HG02678 (cell line): Measurements from ENCODE around the gene PIMREG.
"Not testable (repeated sequence)": the region's sequence is repeated elsewhere in the genome, so short reads cannot be mapped to it uniquely, and the experiment has no call there.

Experiments
- ATAC-seq: cut with Tn5 transposase; IDR thresholded peaks from one replicate; pipeline ENCODE4 v1.9.1; 2021; ENCODE audit warnings: mild to moderate bottlenecking, moderate library complexity; ENCODE audit not compliant: unreplicated experiment

Gene PIMREG

GRCh38 chr17:6476076-6476809 lies 32.0 kb downstream of the PIMREG start:
- no peak for ATAC-seq

- ATAC-seq: no peak
These were observed 32.5 kb downstream of the PIMREG start for GRCh38 chr17:6476810-6477179.

DNA sequence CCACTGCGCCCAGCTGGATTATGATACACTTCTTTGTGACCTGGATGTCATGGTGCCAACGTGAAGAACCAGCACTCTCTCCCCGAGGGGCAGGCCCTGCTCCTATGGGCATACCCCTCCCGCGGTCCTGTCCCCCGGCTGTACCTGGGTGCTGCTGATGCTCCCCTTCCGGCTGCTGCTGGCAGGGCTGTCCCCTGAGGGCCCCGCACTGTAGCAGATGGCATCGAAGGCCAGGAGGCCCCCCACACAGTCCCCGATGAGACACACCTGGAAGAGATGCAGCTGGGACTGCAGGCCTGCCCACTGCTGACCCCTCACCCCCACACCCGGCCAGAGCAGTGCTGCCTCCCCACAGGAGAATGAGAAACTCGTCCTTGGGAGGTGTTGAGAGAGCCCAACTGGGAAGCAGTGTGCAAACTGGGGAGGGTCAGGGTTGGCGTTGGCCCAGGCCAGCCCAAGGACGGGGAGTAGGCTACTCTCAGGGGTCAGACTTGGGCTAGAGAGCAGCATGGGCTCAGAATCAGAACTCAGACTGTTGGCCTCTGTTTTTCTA lies 33.7 kb downstream of the PIMREG start:
- ATAC-seq: no peak

GRCh38 chr17:6478486-6478885 lies 34.2 kb downstream of the PIMREG start:
- no peak for ATAC-seq

DNA sequence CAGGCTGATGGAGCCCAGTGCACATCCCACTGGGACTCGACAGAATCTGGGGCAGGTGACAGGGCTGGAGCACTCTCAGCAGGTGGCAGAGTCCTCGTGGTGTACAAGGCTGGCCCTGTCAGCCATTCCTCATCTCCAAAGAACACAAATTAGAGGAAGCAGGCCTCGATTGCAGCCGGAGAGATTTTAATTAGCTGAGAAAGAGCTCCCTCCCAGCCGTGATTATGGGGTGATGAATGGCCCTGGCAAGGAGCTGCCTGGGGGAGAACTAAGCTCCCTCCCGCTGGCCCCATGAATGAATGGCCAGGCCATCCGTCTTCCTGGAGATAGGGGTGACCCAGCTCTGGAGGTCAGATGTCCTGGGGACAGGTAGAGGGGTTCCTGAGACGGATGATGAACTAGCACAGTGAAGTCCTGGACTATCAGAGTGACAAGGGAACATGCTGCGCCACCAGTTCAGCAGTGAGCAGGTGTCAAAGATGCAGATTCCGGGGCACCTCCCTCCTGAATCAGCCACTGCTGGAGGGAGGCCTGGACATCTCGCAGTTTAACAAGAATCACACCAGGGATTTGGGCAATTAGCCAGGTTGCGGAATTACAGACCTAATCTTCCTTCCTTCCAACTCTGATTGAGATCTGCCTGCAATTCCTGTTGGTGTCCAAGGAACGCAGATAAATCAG lies 35.5 kb downstream of the PIMREG start:
- ATAC-seq: no peak

DNA sequence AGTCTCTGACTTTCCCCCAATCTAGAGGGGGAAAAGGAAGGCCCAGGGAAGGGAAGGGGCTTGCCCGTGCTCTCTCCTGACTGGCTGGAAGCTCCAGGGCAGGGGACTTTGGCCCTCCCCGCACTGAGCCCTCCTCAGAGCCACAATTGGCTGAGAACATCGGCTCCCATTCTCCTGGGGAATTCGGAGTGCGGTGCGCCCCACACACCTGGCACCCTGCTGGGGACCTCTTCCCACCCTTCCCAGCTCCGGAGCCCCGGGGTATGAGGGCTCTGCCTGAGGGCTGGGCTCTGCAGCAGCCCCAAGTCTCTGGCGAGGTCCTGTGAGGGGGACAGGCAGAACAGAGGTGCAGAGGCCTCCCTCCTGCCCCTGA lies 36.0 kb downstream of the PIMREG start:
- ATAC-seq: no peak

GRCh38 chr17:6482105-6482455 lies 37.8 kb downstream of the PIMREG start:
- ATAC-seq: no peak

- ATAC-seq: not testable (repeated sequence)
These were observed 38.5 kb downstream of the PIMREG start for GRCh38 chr17:6482796-6483195.

DNA sequence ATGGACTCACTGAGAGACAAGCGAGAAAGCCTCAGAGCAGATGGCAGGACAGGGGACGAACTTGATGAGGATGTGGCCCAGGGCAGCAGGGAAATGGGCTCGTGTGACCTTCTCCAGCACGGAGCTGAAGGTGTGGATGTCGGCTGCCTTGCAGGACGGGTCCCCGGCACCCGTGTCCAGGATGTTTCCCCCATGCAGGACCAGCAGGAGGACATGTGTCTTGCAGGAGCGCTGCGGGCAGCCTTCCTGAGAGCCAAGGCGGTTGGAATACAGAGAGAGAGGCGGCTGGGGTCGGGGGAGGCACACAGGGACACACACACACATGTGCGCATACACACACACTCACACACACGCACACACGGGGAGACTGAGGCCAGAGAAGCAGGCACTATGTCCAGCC lies 39.3 kb downstream of the PIMREG start:
- ATAC-seq: no peak

GRCh38 chr17:6485646-6486412 lies 41.6 kb downstream of the PIMREG start:
- no peak for ATAC-seq

GRCh38 chr17:6487251-6488007 lies 43.2 kb downstream of the PIMREG start:
- no peak for ATAC-seq

- no peak for ATAC-seq
These were observed 43.8 kb downstream of the PIMREG start for GRCh38 chr17:6488008-6488539.

GRCh38 chr17:6489016-6489550 lies 44.8 kb downstream of the PIMREG start:
- ATAC-seq: no peak

GRCh38 chr17:6491071-6491700 lies 46.9 kb downstream of the PIMREG start:
- ATAC-seq: no peak

GRCh38 chr17:6492892-6493674 lies 48.8 kb downstream of the PIMREG start:
- ATAC-seq: no peak

- no peak for ATAC-seq
These were observed 50.1 kb downstream of the PIMREG start for GRCh38 chr17:6494239-6494941.

GRCh38 chr17:6495450-6496115 lies 51.3 kb downstream of the PIMREG start:
- no peak for ATAC-seq

GRCh38 chr17:6496116-6496481 lies 51.8 kb downstream of the PIMREG start:
- no peak for ATAC-seq
